Esophagus muscularis mucosa (tissue), 4 donors: ENCODE data around the gene KIF23. TPM values are rescaled to one million over a fixed set of nuclear protein-coding genes. Genes with fewer than 3 reads are reported as not detected.

Source experiments
- DNase-seq: peaks from one replicate; pipeline ENCODE4 v3.0.0-alpha.2; 2017; ENCODE audit errors: extremely low spot score
- H3K27ac ChIP-seq, 4 donors: fragments of 200-600 bp; sonication (generic); replicated peaks in 1 of 4; 1 replicate in 3 of 4; 2 replicates in 1 of 4; pipeline ENCODE4 v1.5.1; 2016 to 2019; ENCODE audit warnings: mild to moderate bottlenecking in 1 of 4
- H3K27me3 ChIP-seq, 4 donors: fragments of 200-600 bp; sonication (generic); one replicate each; pipeline versions ENCODE4 v1.5.1 to v1.6.0; 2016 to 2019
- H3K36me3 ChIP-seq, 4 donors: fragments of 200-600 bp; sonication (generic); one replicate each; pipeline ENCODE4 v1.5.1; 2016 to 2019
- H3K4me1 ChIP-seq, 4 donors: fragments of 200-600 bp; sonication (generic); one replicate each; pipeline ENCODE4 v1.5.1; 2016 to 2019
- H3K4me3 ChIP-seq, 4 donors: fragments of 200-600 bp; sonication (generic); 1 replicate in 2 of 4; 2 replicates in 2 of 4; pipeline ENCODE4 v1.5.1; 2016 to 2019; ENCODE audit warnings: mild to moderate bottlenecking in 4 of 4, moderate library complexity in 1 of 4
- H3K9me3 ChIP-seq, 4 donors: fragments of 200-600 bp; sonication (generic); 1 replicate in 3 of 4; 2 replicates in 1 of 4; pipeline ENCODE4 v1.5.1; 2016 to 2019
- CTCF ChIP-seq, 3 experiments: fragments of 200-600 bp in 2 of 3; fragments of 450-650 bp in 1 of 3; sonication (generic) in 2 of 3; IDR thresholded peaks; one replicate each; pipeline ENCODE4 v1.5.1; 2017 to 2019; ENCODE audit warnings: antibody characterized with exemption in 3 of 3, mild to moderate bottlenecking in 2 of 3, moderate library complexity in 1 of 3
- EP300 ChIP-seq: sonication (generic); formaldehyde crosslinking; IDR thresholded peaks from one replicate; pipeline ENCODE4 v1.6.1; 2017; ENCODE audit warnings: antibody characterized with exemption
- POLR2A ChIP-seq: fragments of 450-650 bp; IDR thresholded peaks from one replicate; pipeline ENCODE4 v1.6.1; 2017; ENCODE audit warnings: antibody characterized with exemption, moderate library complexity, mild to moderate bottlenecking, low read depth
- POLR2AphosphoS5 ChIP-seq, 2 donors: sonication (generic); formaldehyde crosslinking; IDR thresholded peaks; one replicate each; pipeline ENCODE4 v1.6.1; 2017; ENCODE audit warnings: antibody characterized with exemption in 2 of 2
- WGBS: methylation state at CpG from one replicate; pipeline ENCODE4 v1.1.5; 2018; 5-methylcytosine and 5-hydroxymethylcytosine counted together
- intact Hi-C: fragments of 100-400 bp; cut with DNase I; formaldehyde crosslinking; loops from one replicate; pipeline ENCODE4 v1.15.1; 2023
- total RNA-seq, 4 donors: library from RNA; depleted of rRNA; stranded (reverse); fragments of >200 nt; gene quantifications; one replicate each; pipeline versions ENCODE4 v1.1.0 to v1.2.1, GENCODE V29; 2016

The KIF23 gene
- total RNA-seq, 4 donors from 2014 or later, result 1.7 to 7.1 (median 4.9) TPM

GRCh38 chr15:69414701-69415167, 585 bp downstream of the KIF23 start:
- intact Hi-C loops, result loop anchor here (5.0 kb wide), 1 partner anchor 38 kb away; the partner anchor contains the start of gene RPLP1
- Histone ChIP-seq H3K36me3 (no peaks in the 10 kb centered on the region), H3K4me3 (peak overlapping the region; percentile 83 to 93 (median 85)), H3K27ac (peak overlapping the region; percentile 74 to 90 (median 82)), H3K4me1 (peaks cover 0 to 20% (median 16%) of the 10 kb centered on the region in 4 donors), H3K9me3 (no peaks in the 10 kb centered on the region), H3K27me3 (no peaks in the 10 kb centered on the region)
- no peak for DNase-seq
- WGBS, result 0% methylated on average over 12 of the region's 29 CpGs
- TF ChIP-seq POLR2AphosphoS5 (IDR thresholded peaks at IDR 0.05), result peak in 1 of 2 donors; percentile 62
- TF ChIP-seq EP300, result no peak

DNA sequence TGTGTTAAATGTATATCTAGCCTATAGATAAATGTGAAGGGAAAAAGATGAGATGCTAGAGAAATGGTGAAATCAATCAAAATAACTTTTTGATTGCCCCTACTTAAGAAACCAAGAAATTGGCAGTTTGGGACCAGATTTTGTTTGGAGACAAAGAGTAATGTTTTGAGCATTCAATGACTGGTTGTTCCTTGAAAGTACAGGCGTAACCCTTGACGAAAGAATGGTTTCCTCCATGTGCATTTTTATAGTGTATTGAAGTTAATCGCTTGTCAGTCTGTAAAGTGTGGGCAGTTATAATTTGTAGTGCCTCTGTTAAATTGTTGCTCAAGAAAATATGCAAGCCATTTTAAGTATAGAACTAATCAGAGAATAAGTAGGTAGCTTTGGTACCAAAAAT, 1.2 kb downstream of the KIF23 start:
- H3K36me3 ChIP-seq, result no peaks in the 10 kb centered on the region
- H3K4me3 ChIP-seq, result peak overlapping the region in 2 of 4 donors; percentile 83 to 87
- no peaks in the 10 kb centered on the region for H3K9me3 ChIP-seq
- 68% methylated on average over 3 of the region's 3 CpGs for WGBS
- H3K4me1 ChIP-seq, result peaks cover 0 to 20% (median 16%) of the 10 kb centered on the region in 4 donors
- H3K27ac ChIP-seq, result peak overlapping the region in 2 of 4 donors; percentile 78 to 90
- no peaks in the 10 kb centered on the region for H3K27me3 ChIP-seq
- TF ChIP-seq POLR2A, result no peak
- TF ChIP-seq CTCF (IDR thresholded peaks at IDR 0.05), result no peak
- no peak for TF ChIP-seq POLR2AphosphoS5 (IDR thresholded peaks at IDR 0.05)
- no peak for TF ChIP-seq EP300
- no peak for DNase-seq
- intact Hi-C loops, result loop anchor here (5.0 kb wide), 1 partner anchor 37 kb away; the partner anchor contains the start of gene RPLP1

- intact Hi-C loops, result loop anchor here (5.0 kb wide), 1 partner anchor 35 kb away; the partner anchor contains the start of gene RPLP1
- Histone ChIP-seq H3K27me3 (no peaks in the 10 kb centered on the region), H3K9me3 (no peaks in the 10 kb centered on the region), H3K4me1 (peaks cover 0 to 20% (median 16%) of the 10 kb centered on the region in 4 donors), H3K27ac (no peak overlapping the region), H3K4me3 (no peak overlapping the region), H3K36me3 (no peaks in the 10 kb centered on the region)
- DNase-seq, result no peak
- TF ChIP-seq EP300, result no peak
- no peak for TF ChIP-seq CTCF (IDR thresholded peaks at IDR 0.05)
- no peak for TF ChIP-seq POLR2A
- TF ChIP-seq POLR2AphosphoS5 (IDR thresholded peaks at IDR 0.05), result no peak
Observed at GRCh38 chr15:69417581-69417980, 3.4 kb downstream of the KIF23 start.

DNA sequence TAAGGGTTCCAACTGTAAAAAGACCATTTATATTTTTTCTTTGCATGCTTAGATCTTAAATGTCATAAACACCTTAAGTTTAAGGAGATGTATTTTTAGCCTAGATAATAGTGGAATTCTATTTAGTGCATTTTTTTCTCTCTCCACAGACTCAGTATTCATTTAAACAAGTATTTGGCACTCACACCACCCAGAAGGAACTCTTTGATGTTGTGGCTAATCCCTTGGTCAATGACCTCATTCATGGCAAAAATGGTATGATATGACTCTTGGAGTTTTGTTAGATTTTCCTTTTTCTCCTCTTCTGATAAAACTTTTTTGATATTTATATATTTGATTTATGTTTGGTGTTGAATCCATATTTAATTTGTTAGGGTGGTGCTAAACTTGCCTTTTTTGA, 7.3 kb downstream of the KIF23 start:
- Histone ChIP-seq H3K36me3 (no peaks in the 10 kb centered on the region), H3K4me3 (no peak overlapping the region), H3K27ac (no peak overlapping the region), H3K9me3 (no peaks in the 10 kb centered on the region), H3K27me3 (no peaks in the 10 kb centered on the region), H3K4me1 (no peaks in the 10 kb centered on the region)
- intact Hi-C loops, result no loop called here
- TF ChIP-seq POLR2AphosphoS5 (IDR thresholded peaks at IDR 0.05) (no peak), EP300 (no peak), POLR2A (no peak), CTCF (IDR thresholded peaks at IDR 0.05) (no peak)
- no peak for DNase-seq

- Histone ChIP-seq H3K4me1 (no peaks in the 10 kb centered on the region), H3K9me3 (no peaks in the 10 kb centered on the region), H3K36me3 (no peaks in the 10 kb centered on the region), H3K4me3 (no peak overlapping the region), H3K27me3 (no peaks in the 10 kb centered on the region), H3K27ac (no peak overlapping the region)
- 89% methylated on average over 4 of the region's 4 CpGs for WGBS
- intact Hi-C loops, result no loop called here
- TF ChIP-seq POLR2AphosphoS5 (IDR thresholded peaks at IDR 0.05), result no peak
- TF ChIP-seq EP300, result no peak
- TF ChIP-seq CTCF (IDR thresholded peaks at IDR 0.05), result no peak
- no peak for TF ChIP-seq POLR2A
- DNase-seq, result no peak
Observed at GRCh38 chr15:69422336-69422895, 8.3 kb downstream of the KIF23 start.
